GM23338 (cell line): ENCODE data around the gene MIX23. TPM values are rescaled to one million over a fixed set of nuclear protein-coding genes. Genes with fewer than 3 reads are reported as not detected.

Experiments used
- ATAC-seq: fragments of 200-7000 bp; cut with Tn5 transposase; 3 replicates; pipeline ENCODE4 v1.9.1; 2020
- DNase-seq: peaks from one replicate; pipeline ENCODE4 v3.0.0-alpha.2; 2015; ENCODE audit warnings: low spot score
- H2AFZ ChIP-seq: fragments of 200-600 bp; sonication (generic); 2 replicates; pipeline ENCODE4 v1.8.0; 2016; ENCODE audit warnings: antibody characterized with exemption, mild to moderate bottlenecking, moderate library complexity
- H3F3A ChIP-seq: fragments of 200-600 bp; sonication (generic); replicated peaks from 2 replicates; pipeline ENCODE4 v1.8.0; 2017; ENCODE audit warnings: antibody characterized with exemption, mixed run types, low read depth
- H3K27ac ChIP-seq: fragments of 200-600 bp; sonication (generic); 2 replicates; pipeline ENCODE4 v1.6.1; 2016; ENCODE audit warnings: low read depth
- H3K27me3 ChIP-seq: fragments of 200-600 bp; sonication (generic); 2 replicates; pipeline ENCODE4 v1.8.0; 2016; ENCODE audit warnings: mild to moderate bottlenecking, mixed run types, moderate library complexity; ENCODE audit not compliant: insufficient read depth
- H3K36me3 ChIP-seq: fragments of 200-600 bp; sonication (generic); 2 replicates; pipeline ENCODE4 v1.8.0; 2016; ENCODE audit warnings: mild to moderate bottlenecking; ENCODE audit not compliant: insufficient read depth
- H3K4me1 ChIP-seq: fragments of 200-600 bp; sonication (generic); 2 replicates; pipeline ENCODE4 v1.8.0; 2016; ENCODE audit warnings: mild to moderate bottlenecking, moderate library complexity; ENCODE audit not compliant: insufficient read depth
- H3K4me2 ChIP-seq: fragments of 200-600 bp; sonication (generic); 2 replicates; pipeline ENCODE4 v1.7.1; 2017; ENCODE audit warnings: mixed run types
- H3K4me3 ChIP-seq: fragments of 200-600 bp; sonication (generic); 2 replicates; pipeline ENCODE4 v1.6.1; 2016; ENCODE audit warnings: mixed run types
- H3K79me2 ChIP-seq: fragments of 200-600 bp; sonication (generic); replicated peaks from 2 replicates; pipeline ENCODE4 v1.8.0; 2017; ENCODE audit warnings: mild to moderate bottlenecking; ENCODE audit not compliant: insufficient read depth
- H3K9me2 ChIP-seq: fragments of 200-600 bp; sonication (generic); 2 replicates; pipeline ENCODE4 v1.8.0; 2017; ENCODE audit not compliant: insufficient read depth
- H4K20me1 ChIP-seq: fragments of 200-600 bp; sonication (generic); replicated peaks from 2 replicates; pipeline ENCODE4 v1.8.0; 2017; ENCODE audit warnings: mild to moderate bottlenecking; ENCODE audit not compliant: insufficient read depth
- H3K27ac Mint-ChIP-seq: 2 replicates; pipeline ENCODE4 v1.8.0; 2020; ENCODE audit warnings: inconsistent platforms, mild to moderate bottlenecking, moderate library complexity, mixed read lengths
- H3K27me3 Mint-ChIP-seq: 3 replicates; pipeline ENCODE4 v1.8.0; 2022; ENCODE audit warnings: low read depth, mild to moderate bottlenecking, moderate library complexity, mixed read lengths, inconsistent platforms; ENCODE audit not compliant: insufficient read depth, poor library complexity
- H3K36me3 Mint-ChIP-seq: 3 replicates; pipeline ENCODE4 v1.8.0; 2021; ENCODE audit warnings: low read depth, mild to moderate bottlenecking, inconsistent platforms, moderate library complexity, mixed read lengths
- H3K4me1 Mint-ChIP-seq: 3 replicates; pipeline ENCODE4 v1.8.0; 2020; ENCODE audit warnings: mild to moderate bottlenecking, inconsistent platforms, mixed read lengths
- H3K4me3 Mint-ChIP-seq: 3 replicates; pipeline ENCODE4 v1.8.0; 2021; ENCODE audit warnings: moderate library complexity, mild to moderate bottlenecking, inconsistent platforms, mixed read lengths
- H3K9me3 Mint-ChIP-seq: 3 replicates; pipeline ENCODE4 v1.8.0; 2020; ENCODE audit warnings: moderate library complexity, mild to moderate bottlenecking, inconsistent platforms, mixed read lengths
- EZH2 ChIP-seq: fragments of 200-600 bp; sonication (generic); IDR thresholded peaks from one replicate; pipeline ENCODE4 v1.8.0; 2017; ENCODE audit warnings: antibody characterized with exemption, mild to moderate bottlenecking, low read depth; ENCODE audit not compliant: unreplicated experiment
- EZH2phosphoT487 ChIP-seq: fragments of 200-600 bp; sonication (generic); IDR thresholded peaks from one replicate; pipeline ENCODE4 v1.8.1; 2018; ENCODE audit warnings: antibody characterized with exemption; ENCODE audit not compliant: unreplicated experiment
- JUNB ChIP-seq: IDR thresholded peaks from one replicate; pipeline ENCODE4 v1.6.1; 2016; ENCODE audit warnings: antibody characterized with exemption; ENCODE audit not compliant: unreplicated experiment
- NANOG ChIP-seq: IDR thresholded peaks from 2 replicates; pipeline ENCODE4 v1.6.1; 2016; ENCODE audit warnings: antibody characterized with exemption, borderline replicate concordance
- POLR2AphosphoS5 ChIP-seq: IDR thresholded peaks from 2 replicates; pipeline ENCODE4 v1.6.1; 2016; ENCODE audit warnings: antibody characterized with exemption, low read depth
- STAT1 ChIP-seq: IDR thresholded peaks from one replicate; pipeline ENCODE4 v1.6.1; 2016; ENCODE audit warnings: antibody characterized with exemption; ENCODE audit not compliant: unreplicated experiment
- ZNF114 ChIP-seq: fragments of 250-450 bp; sonication (Bioruptor Pico); IDR thresholded peaks from 2 replicates; pipeline ENCODE4 v1.5.0; 2020; ENCODE audit warnings: mild to moderate bottlenecking, moderate library complexity
- ZNF331 ChIP-seq: fragments of 250-450 bp; sonication (Bioruptor Pico); IDR thresholded peaks from 2 replicates; pipeline ENCODE4 v1.5.0; 2020; ENCODE audit warnings: low read depth, mild to moderate bottlenecking, moderate library complexity
- polyA plus RNA-seq: library from polyadenylated mRNA; unstranded; fragments of >200 nt; fragmentation: Nextera tagmentation; extraction: Ambion mirVana; gene quantifications from 2 replicates; pipeline ENCODE4 v1.2.1, GENCODE V29; 2016
- total RNA-seq: library from RNA; depleted of rRNA; stranded (reverse); fragments of >200 nt; shearing (Covaris generic); gene quantifications from 2 replicates; pipeline ENCODE4 v1.2.3, GENCODE V29; 2014
- TF ChIP-seq, protein P1 (sequence below): IDR thresholded peaks from 2 replicates; pipeline ENCODE4 v1.6.1; 2016; ENCODE audit warnings: antibody characterized with exemption
- TF ChIP-seq, protein P2 (sequence below): IDR thresholded peaks from one replicate; pipeline ENCODE4 v1.6.1; 2018; ENCODE audit warnings: antibody characterized with exemption; ENCODE audit not compliant: unreplicated experiment

Gene MIX23
- total and polyA plus RNA-seq, 2 experiments from 2014 or later: 57.7 to 146 TPM

DNA sequence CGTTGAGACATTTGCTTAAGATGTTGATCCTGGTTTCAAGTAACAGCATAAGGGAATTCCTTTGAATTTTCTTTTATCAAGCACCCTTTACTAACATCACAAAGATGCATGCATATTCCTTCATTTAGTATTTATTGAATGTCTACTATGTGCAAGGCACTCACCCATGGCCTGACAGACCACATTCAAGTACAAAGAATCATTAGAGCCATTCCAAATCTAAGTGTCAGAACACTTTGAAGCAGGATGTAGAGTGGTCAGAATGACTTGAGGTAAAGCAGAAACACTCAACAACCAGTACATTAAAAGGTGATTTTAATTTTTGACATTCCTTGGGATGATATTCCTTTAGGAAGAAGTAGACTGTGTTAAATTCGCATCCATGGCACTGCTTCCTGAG is 38.8 kb upstream of the MIX23 start:
- no peaks in the 10 kb centered on the region for H3K9me3 Mint-ChIP-seq
- DNase-seq (no peak), ATAC-seq (no peak)
- Histone ChIP-seq H3K36me3 (peaks cover 11% of the 10 kb centered on the region; the same call in 1 of the 2 replicates), H3K9me2 (no peaks in the 10 kb centered on the region), H3K4me1 (peaks cover 25% of the 10 kb centered on the region), H3K27ac (no peak overlapping the region), H3K79me2 (peaks cover 11% of the 10 kb centered on the region), H3K4me2 (no peak overlapping the region), H2AFZ (no peak overlapping the region), H3K27me3 (no peaks in the 10 kb centered on the region), H3K4me3 (no peak overlapping the region), H4K20me1 (no peaks in the 10 kb centered on the region; the same call in 1 of the 2 replicates), H3F3A (peaks cover 3% of the 10 kb centered on the region; the same call in 1 of the 2 replicates)
- H3K4me1 Mint-ChIP-seq: peaks cover 4% of the 10 kb centered on the region; the same call in 2 of the 3 replicates
- TF ChIP-seq, protein P1, sequence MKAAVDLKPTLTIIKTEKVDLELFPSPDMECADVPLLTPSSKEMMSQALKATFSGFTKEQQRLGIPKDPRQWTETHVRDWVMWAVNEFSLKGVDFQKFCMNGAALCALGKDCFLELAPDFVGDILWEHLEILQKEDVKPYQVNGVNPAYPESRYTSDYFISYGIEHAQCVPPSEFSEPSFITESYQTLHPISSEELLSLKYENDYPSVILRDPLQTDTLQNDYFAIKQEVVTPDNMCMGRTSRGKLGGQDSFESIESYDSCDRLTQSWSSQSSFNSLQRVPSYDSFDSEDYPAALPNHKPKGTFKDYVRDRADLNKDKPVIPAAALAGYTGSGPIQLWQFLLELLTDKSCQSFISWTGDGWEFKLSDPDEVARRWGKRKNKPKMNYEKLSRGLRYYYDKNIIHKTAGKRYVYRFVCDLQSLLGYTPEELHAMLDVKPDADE: no peak
- no peak for TF ChIP-seq EZH2
- TF ChIP-seq NANOG: no peak
- TF ChIP-seq ZNF114 (CRISPR knock-in tag): no peak
- no peak overlapping the region for H3K4me3 Mint-ChIP-seq
- no peak overlapping the region for H3K27ac Mint-ChIP-seq
- peaks cover 26% of the 10 kb centered on the region for H3K36me3 Mint-ChIP-seq
- no peaks in the 10 kb centered on the region for H3K27me3 Mint-ChIP-seq

DNA sequence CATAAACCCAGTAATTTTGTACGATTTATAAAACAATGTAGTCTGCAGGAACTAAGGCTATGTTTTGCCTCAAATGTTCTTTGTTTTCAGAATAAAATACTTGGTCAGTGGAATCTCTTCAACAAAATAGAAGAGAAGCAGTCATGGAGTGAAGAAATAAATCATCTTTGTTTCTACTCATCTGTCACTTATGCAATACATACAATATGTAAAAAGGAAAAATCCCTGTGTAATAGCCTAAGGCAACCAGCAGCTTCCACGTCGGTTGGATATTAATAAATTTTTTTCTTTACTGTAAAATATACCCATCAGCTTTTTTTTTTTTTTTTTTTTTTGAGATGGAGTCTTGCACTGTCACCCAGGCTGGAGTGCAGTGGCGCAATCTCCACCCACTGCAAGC is 38.1 kb upstream of the MIX23 start:
- Histone ChIP-seq H3K4me3 (no peak overlapping the region), H3K36me3 (peaks cover 5% of the 10 kb centered on the region; the same call in 1 of the 2 replicates), H2AFZ (no peak overlapping the region), H3K79me2 (peaks cover 15% of the 10 kb centered on the region), H3K4me2 (no peak overlapping the region), H3F3A (peaks cover 3% of the 10 kb centered on the region; the same call in 1 of the 2 replicates), H3K27ac (no peak overlapping the region), H3K9me2 (no peaks in the 10 kb centered on the region), H3K27me3 (no peaks in the 10 kb centered on the region), H4K20me1 (no peaks in the 10 kb centered on the region; the same call in 1 of the 2 replicates), H3K4me1 (peaks cover 25% of the 10 kb centered on the region)
- Mint-ChIP-seq H3K36me3 (peaks cover 18% of the 10 kb centered on the region), H3K27me3 (peaks cover 1% of the 10 kb centered on the region), H3K4me3 (no peak overlapping the region), H3K9me3 (peaks cover under 1% of the 10 kb centered on the region; the same call in 1 of the 3 replicates), H3K4me1 (peaks cover 4% of the 10 kb centered on the region; the same call in 2 of the 3 replicates), H3K27ac (no peak overlapping the region)
- ATAC-seq: no peak
- DNase-seq: no peak
- TF ChIP-seq, protein P2, sequence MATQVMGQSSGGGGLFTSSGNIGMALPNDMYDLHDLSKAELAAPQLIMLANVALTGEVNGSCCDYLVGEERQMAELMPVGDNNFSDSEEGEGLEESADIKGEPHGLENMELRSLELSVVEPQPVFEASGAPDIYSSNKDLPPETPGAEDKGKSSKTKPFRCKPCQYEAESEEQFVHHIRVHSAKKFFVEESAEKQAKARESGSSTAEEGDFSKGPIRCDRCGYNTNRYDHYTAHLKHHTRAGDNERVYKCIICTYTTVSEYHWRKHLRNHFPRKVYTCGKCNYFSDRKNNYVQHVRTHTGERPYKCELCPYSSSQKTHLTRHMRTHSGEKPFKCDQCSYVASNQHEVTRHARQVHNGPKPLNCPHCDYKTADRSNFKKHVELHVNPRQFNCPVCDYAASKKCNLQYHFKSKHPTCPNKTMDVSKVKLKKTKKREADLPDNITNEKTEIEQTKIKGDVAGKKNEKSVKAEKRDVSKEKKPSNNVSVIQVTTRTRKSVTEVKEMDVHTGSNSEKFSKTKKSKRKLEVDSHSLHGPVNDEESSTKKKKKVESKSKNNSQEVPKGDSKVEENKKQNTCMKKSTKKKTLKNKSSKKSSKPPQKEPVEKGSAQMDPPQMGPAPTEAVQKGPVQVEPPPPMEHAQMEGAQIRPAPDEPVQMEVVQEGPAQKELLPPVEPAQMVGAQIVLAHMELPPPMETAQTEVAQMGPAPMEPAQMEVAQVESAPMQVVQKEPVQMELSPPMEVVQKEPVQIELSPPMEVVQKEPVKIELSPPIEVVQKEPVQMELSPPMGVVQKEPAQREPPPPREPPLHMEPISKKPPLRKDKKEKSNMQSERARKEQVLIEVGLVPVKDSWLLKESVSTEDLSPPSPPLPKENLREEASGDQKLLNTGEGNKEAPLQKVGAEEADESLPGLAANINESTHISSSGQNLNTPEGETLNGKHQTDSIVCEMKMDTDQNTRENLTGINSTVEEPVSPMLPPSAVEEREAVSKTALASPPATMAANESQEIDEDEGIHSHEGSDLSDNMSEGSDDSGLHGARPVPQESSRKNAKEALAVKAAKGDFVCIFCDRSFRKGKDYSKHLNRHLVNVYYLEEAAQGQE: no peak
- TF ChIP-seq, protein P1: no peak
- TF ChIP-seq STAT1 (no peak), NANOG (no peak), EZH2 (no peak), ZNF331 (CRISPR knock-in tag) (no peak), EZH2phosphoT487 (no peak), POLR2AphosphoS5 (no peak), JUNB (no peak)
